Smooth muscle cell (in vitro differentiated cells): ENCODE data around the gene KDM7A. TPM values are rescaled to one million over a fixed set of nuclear protein-coding genes. Genes with fewer than 3 reads are reported as not detected.

Experiments used
- DNase-seq: peaks from one replicate; lab custom pipeline; 2025; ENCODE audit not compliant: unreplicated experiment; lab: John Stamatoyannopoulos, UW
- H2AFZ ChIP-seq: fragments of 200-600 bp; sonication (generic); 2 replicates; pipeline ENCODE4 v1.6.0; 2016; ENCODE audit warnings: antibody characterized with exemption, low read depth, mild to moderate bottlenecking
- H3F3A ChIP-seq: fragments of 200-600 bp; sonication (generic); 2 replicates; pipeline ENCODE4 v1.6.0; 2017; ENCODE audit warnings: antibody characterized with exemption, low read depth
- H3K27ac ChIP-seq: fragments of 200-600 bp; sonication (generic); 2 replicates; pipeline ENCODE4 v1.5.1; 2016; ENCODE audit warnings: low read depth, mild to moderate bottlenecking
- H3K27me3 ChIP-seq: fragments of 200-600 bp; sonication (generic); 2 replicates; pipeline ENCODE4 v1.6.1; 2016; ENCODE audit warnings: low read depth, mild to moderate bottlenecking
- H3K36me3 ChIP-seq: fragments of 200-600 bp; sonication (generic); 2 replicates; pipeline ENCODE4 v1.5.1; 2016; ENCODE audit warnings: low read depth
- H3K4me1 ChIP-seq: fragments of 200-600 bp; sonication (generic); 2 replicates; pipeline ENCODE4 v1.5.1; 2016; ENCODE audit warnings: low read depth
- H3K4me2 ChIP-seq: fragments of 200-600 bp; sonication (generic); 2 replicates; pipeline ENCODE4 v1.6.0; 2016; ENCODE audit warnings: mild to moderate bottlenecking
- H3K4me3 ChIP-seq: fragments of 200-600 bp; sonication (generic); 2 replicates; pipeline ENCODE4 v1.5.1; 2016; ENCODE audit warnings: mild to moderate bottlenecking
- H3K79me2 ChIP-seq: fragments of 200-600 bp; sonication (generic); 2 replicates; pipeline ENCODE4 v1.6.0; 2016; ENCODE audit warnings: low read depth, mild to moderate bottlenecking
- H3K9ac ChIP-seq: fragments of 200-600 bp; sonication (generic); 2 replicates; pipeline ENCODE4 v1.6.0; 2016; ENCODE audit warnings: low read depth
- H3K9me3 ChIP-seq: fragments of 200-600 bp; sonication (generic); replicated peaks from 2 replicates; pipeline ENCODE4 v1.5.1; 2016; ENCODE audit warnings: low read depth
- H4K20me1 ChIP-seq: fragments of 200-600 bp; sonication (generic); 2 replicates; pipeline ENCODE4 v1.6.0; 2016; ENCODE audit warnings: low read depth
- WGBS: methylation state at CpG from one replicate; pipeline ENCODE4 v1.1.7; 2016; ENCODE audit warnings: low lambda C conversion rate; 5-methylcytosine and 5-hydroxymethylcytosine counted together
- polyA plus RNA-seq: library from polyadenylated mRNA; unstranded; fragments of >200 nt; fragmentation: Nextera tagmentation; extraction: Ambion mirVana; gene quantifications from 2 replicates; pipeline ENCODE4 v1.2.1, GENCODE V29; 2016
- total RNA-seq: library from RNA; depleted of rRNA; stranded (reverse); fragments of >200 nt; gene quantifications from 2 replicates; pipeline ENCODE4 v1.2.3, GENCODE V29; 2014
- TF ChIP-seq, protein P1 (sequence below): fragments of 200-600 bp; sonication (generic); IDR thresholded peaks from 2 replicates; pipeline ENCODE4 v1.5.1; 2017; ENCODE audit warnings: borderline replicate concordance, mild to moderate bottlenecking, antibody characterized with exemption; ENCODE audit not compliant: insufficient read depth, poor library complexity, severe bottlenecking

The KDM7A gene
- total and polyA plus RNA-seq, 2 experiments from 2014 or later, result 0.88 to 17.3 TPM

GRCh38 chr7:140042386-140042670 lies 134.5 kb downstream of the KDM7A start:
- H4K20me1 ChIP-seq, result no peaks in the 10 kb centered on the region
- no peaks in the 10 kb centered on the region for H3K4me1 ChIP-seq
- H3F3A ChIP-seq, result no peaks in the 10 kb centered on the region
- DNase-seq, result no peak
- no peak overlapping the region for H3K4me2 ChIP-seq
- 91% methylated on average over 10 of the region's 10 CpGs for WGBS
- H3K36me3 ChIP-seq, result no peaks in the 10 kb centered on the region
- H3K27me3 ChIP-seq, result no peaks in the 10 kb centered on the region
- TF ChIP-seq, protein P1, sequence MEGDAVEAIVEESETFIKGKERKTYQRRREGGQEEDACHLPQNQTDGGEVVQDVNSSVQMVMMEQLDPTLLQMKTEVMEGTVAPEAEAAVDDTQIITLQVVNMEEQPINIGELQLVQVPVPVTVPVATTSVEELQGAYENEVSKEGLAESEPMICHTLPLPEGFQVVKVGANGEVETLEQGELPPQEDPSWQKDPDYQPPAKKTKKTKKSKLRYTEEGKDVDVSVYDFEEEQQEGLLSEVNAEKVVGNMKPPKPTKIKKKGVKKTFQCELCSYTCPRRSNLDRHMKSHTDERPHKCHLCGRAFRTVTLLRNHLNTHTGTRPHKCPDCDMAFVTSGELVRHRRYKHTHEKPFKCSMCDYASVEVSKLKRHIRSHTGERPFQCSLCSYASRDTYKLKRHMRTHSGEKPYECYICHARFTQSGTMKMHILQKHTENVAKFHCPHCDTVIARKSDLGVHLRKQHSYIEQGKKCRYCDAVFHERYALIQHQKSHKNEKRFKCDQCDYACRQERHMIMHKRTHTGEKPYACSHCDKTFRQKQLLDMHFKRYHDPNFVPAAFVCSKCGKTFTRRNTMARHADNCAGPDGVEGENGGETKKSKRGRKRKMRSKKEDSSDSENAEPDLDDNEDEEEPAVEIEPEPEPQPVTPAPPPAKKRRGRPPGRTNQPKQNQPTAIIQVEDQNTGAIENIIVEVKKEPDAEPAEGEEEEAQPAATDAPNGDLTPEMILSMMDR, result no peak
- H3K27ac ChIP-seq, result no peak overlapping the region
- no peaks in the 10 kb centered on the region for H3K9me3 ChIP-seq
- no peak overlapping the region for H3K4me3 ChIP-seq
- H3K79me2 ChIP-seq, result no peaks in the 10 kb centered on the region
- H3K9ac ChIP-seq, result no peak overlapping the region
- H2AFZ ChIP-seq, result no peak overlapping the region

DNA sequence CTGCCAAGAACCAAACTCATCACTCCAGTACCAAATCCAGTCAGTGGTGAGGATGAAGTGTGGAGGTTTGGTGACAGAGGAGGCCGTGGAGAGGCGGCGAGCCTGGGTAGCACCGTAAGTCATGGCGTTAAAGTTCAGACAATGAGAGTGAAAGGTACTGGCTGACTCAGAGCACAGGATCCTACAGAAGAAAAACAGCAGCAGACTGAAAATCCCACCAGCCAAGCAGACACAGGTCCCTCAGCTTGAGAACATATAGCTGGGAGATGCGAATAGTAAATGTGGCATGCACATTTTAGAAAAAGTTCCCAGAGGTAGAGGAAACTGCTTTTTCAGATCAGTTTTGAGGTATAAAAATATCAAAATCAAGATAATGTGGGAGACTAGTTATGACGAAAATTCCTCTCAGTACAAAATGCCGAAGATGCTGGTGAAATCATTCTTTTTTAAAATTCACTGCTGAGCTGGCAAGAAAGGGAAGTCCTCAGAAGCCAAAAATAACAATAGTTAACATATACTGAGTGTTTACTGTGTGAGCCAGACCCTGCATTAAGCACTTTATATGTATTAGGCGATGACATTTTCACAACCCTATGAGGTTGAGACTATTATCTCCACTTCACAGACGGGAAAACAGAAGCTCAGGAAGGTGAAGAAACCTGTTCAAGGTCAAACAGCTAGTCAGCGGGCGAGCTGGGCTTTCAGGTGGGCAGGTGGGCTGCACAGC lies 135.0 kb downstream of the KDM7A start:
- TF ChIP-seq, protein P1, result no peak
- no peak overlapping the region for H3K27ac ChIP-seq

GRCh38 chr7:140039896-140040295 lies 136.9 kb downstream of the KDM7A start:
- 93% methylated on average over 12 of the region's 12 CpGs for WGBS

More for the DNA sequence above, 135.0 kb downstream of the KDM7A start:
- no peak overlapping the region for H3K4me2 ChIP-seq
- DNase-seq, result no peak
- H3K36me3 ChIP-seq, result no peaks in the 10 kb centered on the region
- WGBS, result 88% methylated on average over 12 of the region's 12 CpGs
- no peaks in the 10 kb centered on the region for H3K27me3 ChIP-seq
- H3K4me1 ChIP-seq, result no peaks in the 10 kb centered on the region
- H3K9ac ChIP-seq, result no peak overlapping the region
- no peaks in the 10 kb centered on the region for H3F3A ChIP-seq
- no peaks in the 10 kb centered on the region for H3K79me2 ChIP-seq
- no peak overlapping the region for H3K4me3 ChIP-seq
- H3K9me3 ChIP-seq, result no peaks in the 10 kb centered on the region
- no peaks in the 10 kb centered on the region for H4K20me1 ChIP-seq
- H2AFZ ChIP-seq, result no peak overlapping the region

GRCh38 chr7:140039066-140039465 lies 137.7 kb downstream of the KDM7A start:
- whole genome bisulfite sequencing, result 79% methylated on average over 7 of the region's 7 CpGs
- Histone ChIP-seq H3K4me3 (no peak overlapping the region), H3K4me2 (no peak overlapping the region), H3K79me2 (no peaks in the 10 kb centered on the region), H3K27ac (no peak overlapping the region), H2AFZ (no peak overlapping the region), H3F3A (no peaks in the 10 kb centered on the region), H3K36me3 (no peaks in the 10 kb centered on the region), H4K20me1 (no peaks in the 10 kb centered on the region), H3K27me3 (no peaks in the 10 kb centered on the region), H3K9me3 (no peaks in the 10 kb centered on the region), H3K9ac (no peak overlapping the region), H3K4me1 (no peaks in the 10 kb centered on the region)
- DNase-seq, result no peak
- TF ChIP-seq, protein P1, result no peak

More at GRCh38 chr7:140039896-140040295, 136.9 kb downstream of the KDM7A start:
- no peaks in the 10 kb centered on the region for H3K9me3 ChIP-seq
- no peak for DNase-seq
- H3K4me2 ChIP-seq, result no peak overlapping the region
- no peaks in the 10 kb centered on the region for H3F3A ChIP-seq
- H3K4me1 ChIP-seq, result no peaks in the 10 kb centered on the region
- H3K79me2 ChIP-seq, result no peaks in the 10 kb centered on the region
- H3K27ac ChIP-seq, result no peak overlapping the region
- TF ChIP-seq, protein P1, result no peak
- H3K27me3 ChIP-seq, result no peaks in the 10 kb centered on the region
- no peaks in the 10 kb centered on the region for H3K36me3 ChIP-seq
- H4K20me1 ChIP-seq, result no peaks in the 10 kb centered on the region
- H3K4me3 ChIP-seq, result no peak overlapping the region
- H2AFZ ChIP-seq, result no peak overlapping the region
- no peak overlapping the region for H3K9ac ChIP-seq
